Keratinocyte (primary cell): ENCODE measurements around the gene SPATA12. TPM values are rescaled to one million over a fixed set of nuclear protein-coding genes. Genes with fewer than 3 reads are reported as not detected.

Experiments used
- DNase-seq: peaks from one replicate; pipeline ENCODE4 v3.0.0-alpha.2; 2011; ENCODE audit warnings: low read depth, missing footprints, low spot score
- FAIRE-seq: peaks from 2 replicates; lab custom pipeline; 2011; peaks lifted over from hg19 to GRCh38; lab: Jason Lieb, UNC
- H2AFZ ChIP-seq: 2 replicates; pipeline ENCODE4 v1.6.0; 2012; ENCODE audit warnings: low read length, control low read depth, inconsistent platforms; ENCODE audit not compliant: control insufficient read depth
- H3K27ac ChIP-seq: 2 replicates; pipeline ENCODE4 v1.5.1; 2011; ENCODE audit warnings: low read length; ENCODE audit not compliant: control insufficient read depth, insufficient read depth
- H3K27me3 ChIP-seq: 3 replicates; pipeline ENCODE4 v1.6.0; 2011; ENCODE audit warnings: low read length; ENCODE audit not compliant: control insufficient read depth, insufficient read depth; ENCODE audit errors: extremely low read depth
- H3K36me3 ChIP-seq, 2 experiments: 2 replicates in 1 of 2; 3 replicates in 1 of 2; pipeline ENCODE4 v1.5.1; 2011; ENCODE audit warnings: low read length in 2 of 2, mild to moderate bottlenecking in 1 of 2; ENCODE audit not compliant: control insufficient read depth in 2 of 2, insufficient read depth in 2 of 2; ENCODE audit errors: extremely low read depth in 1 of 2
- H3K4me1 ChIP-seq: 3 replicates; pipeline ENCODE4 v1.5.1; 2011; ENCODE audit warnings: low read length; ENCODE audit not compliant: control insufficient read depth, insufficient read depth; ENCODE audit errors: extremely low read depth
- H3K4me2 ChIP-seq: 3 replicates; pipeline ENCODE4 v1.6.0; 2011; ENCODE audit warnings: low read depth, low read length; ENCODE audit not compliant: control insufficient read depth, insufficient read depth; ENCODE audit errors: extremely low read depth
- H3K4me3 ChIP-seq, 3 experiments: fragments of 200-600 bp in 1 of 3; sonication (generic) in 1 of 3; 2 replicates in 2 of 3; 3 replicates in 1 of 3; pipeline ENCODE4 v1.5.1; 2011 to 2016; ENCODE audit warnings: low read length in 3 of 3, mild to moderate bottlenecking in 3 of 3, control low read depth in 2 of 3, inconsistent platforms in 1 of 3, low read depth in 1 of 3, mixed read lengths in 1 of 3, mixed run types in 1 of 3, moderate library complexity in 1 of 3; ENCODE audit not compliant: control insufficient read depth in 2 of 3, insufficient read depth in 2 of 3; ENCODE audit errors: extremely low read depth in 1 of 3
- H3K79me2 ChIP-seq: 2 replicates; pipeline ENCODE4 v1.6.0; 2012; ENCODE audit warnings: low read length; ENCODE audit not compliant: control insufficient read depth, insufficient read depth
- H3K9ac ChIP-seq: 3 replicates; pipeline ENCODE4 v1.6.0; 2011; ENCODE audit warnings: low read length; ENCODE audit not compliant: control insufficient read depth, insufficient read depth; ENCODE audit errors: extremely low read depth
- H3K9me1 ChIP-seq: 3 replicates; pipeline ENCODE4 v1.6.0; 2011; ENCODE audit warnings: low read length; ENCODE audit not compliant: control insufficient read depth, insufficient read depth; ENCODE audit errors: extremely low read depth
- H3K9me3 ChIP-seq: 2 replicates; pipeline ENCODE4 v1.5.1; 2012; ENCODE audit warnings: low read depth, low read length; ENCODE audit not compliant: control insufficient read depth
- H4K20me1 ChIP-seq: 3 replicates; pipeline ENCODE4 v1.6.0; 2011; ENCODE audit warnings: low read length; ENCODE audit not compliant: control insufficient read depth, insufficient read depth; ENCODE audit errors: extremely low read depth
- CTCF ChIP-seq, 3 experiments: IDR thresholded peaks in 1 of 3; conservative IDR thresholded peaks in 1 of 3; optimal IDR thresholded peaks in 1 of 3; 2 replicates in 2 of 3; 3 replicates in 1 of 3; pipeline versions ENCODE3 to v1.5.1; 2011; ENCODE audit warnings: low read length in 3 of 3, mild to moderate bottlenecking in 3 of 3, moderate library complexity in 2 of 3, control low read depth in 1 of 3, inconsistent platforms in 1 of 3; ENCODE audit not compliant: insufficient read depth in 2 of 3; ENCODE audit errors: extremely low read depth in 1 of 3
- EZH2 ChIP-seq: IDR thresholded peaks from one replicate; pipeline ENCODE4 v1.6.1; 2012; ENCODE audit warnings: inconsistent platforms, mild to moderate bottlenecking, low read length, moderate library complexity
- dilution Hi-C: fragments of 300-500 bp; cut with MboI; formaldehyde crosslinking; loops from one replicate; pipeline ENCODE4 v1.7.0; 2020; ENCODE audit warnings: low sequenced_read_pairs; ENCODE audit not compliant: extremely low pct_ligation_motif_present
- polyA plus RNA-seq, 5 experiments: library from polyadenylated mRNA; depleted of rRNA in 3 of 5; stranded (reverse) in 3 of 5; stranded (forward) in 1 of 5; unstranded in 1 of 5; fragments of >200 nt; gene quantifications; 1 replicate in 1 of 5; 2 replicates in 3 of 5; 3 replicates in 1 of 5; pipeline versions ENCODE4 v1.2.1 to v1.2.3, GENCODE V29; 2011 to 2012; ENCODE audit warnings: missing spikeins in 2 of 5, low read depth in 1 of 5, low replicate concordance in 1 of 5

The SPATA12 gene
- polyA plus RNA-seq, 1 donor (not counting 4 experiments of a cell fraction or from before 2014, with no cell fraction given) = 0.08 TPM

- no peaks in the 10 kb centered on the region for H3K4me1 ChIP-seq
- no peaks in the 10 kb centered on the region for H3K27me3 ChIP-seq
- no peak overlapping the region for H3K27ac ChIP-seq
- TF ChIP-seq CTCF (optimal IDR thresholded peaks at IDR 0.05 in 1 of 3, IDR thresholded peaks at IDR 0.05 in 1 of 3, conservative IDR thresholded peaks at IDR 0.05 in 1 of 3; ENCODE audit: extremely low read depth in 1 of 3, insufficient read depth in 2 of 3, low read length in 3 of 3) (no peak), EZH2 (no peak)
- H3K4me3 ChIP-seq = no peak overlapping the region
- H3K9ac ChIP-seq = no peak overlapping the region
- H2AFZ ChIP-seq = no peak overlapping the region
- no peaks in the 10 kb centered on the region for H4K20me1 ChIP-seq
- FAIRE-seq (no peak), DNase-seq (no peak)
- H3K79me2 ChIP-seq = no peaks in the 10 kb centered on the region
- no peaks in the 10 kb centered on the region for H3K9me1 ChIP-seq
- no peaks in the 10 kb centered on the region for H3K36me3 ChIP-seq
- dilution Hi-C loops = no loop called here
- no peak overlapping the region for H3K4me2 ChIP-seq
- no peaks in the 10 kb centered on the region for H3K9me3 ChIP-seq
These were observed 49.8 kb downstream of the SPATA12 start for GRCh38 chr3:57110214-57110613.

GRCh38 chr3:57110798-57111197, 50.3 kb downstream of the SPATA12 start:
- dilution Hi-C loops = no loop called here
- DNase-seq = no peak
- H3K4me1 ChIP-seq = no peaks in the 10 kb centered on the region

More at GRCh38 chr3:57110798-57111197, 50.3 kb downstream of the SPATA12 start:
- H3K79me2 ChIP-seq = no peaks in the 10 kb centered on the region
- no peak for TF ChIP-seq EZH2
- no peak for TF ChIP-seq CTCF (optimal IDR thresholded peaks at IDR 0.05 in 1 of 3, IDR thresholded peaks at IDR 0.05 in 1 of 3, conservative IDR thresholded peaks at IDR 0.05 in 1 of 3; ENCODE audit: extremely low read depth in 1 of 3, insufficient read depth in 2 of 3, low read length in 3 of 3)
- no peak overlapping the region for H3K9ac ChIP-seq
- H3K27me3 ChIP-seq = no peaks in the 10 kb centered on the region
- H3K36me3 ChIP-seq = no peaks in the 10 kb centered on the region
- H4K20me1 ChIP-seq = no peaks in the 10 kb centered on the region
- no peak overlapping the region for H2AFZ ChIP-seq
- H3K4me3 ChIP-seq = no peak overlapping the region
- H3K27ac ChIP-seq = no peak overlapping the region
- H3K4me2 ChIP-seq = no peak overlapping the region
- H3K9me3 ChIP-seq = no peaks in the 10 kb centered on the region
- H3K9me1 ChIP-seq = no peaks in the 10 kb centered on the region
- FAIRE-seq = no peak
